ENCODE data around the gene TCFL5.

GRCh38 chr20:62817975-62818591 lies 43.5 kb downstream of the TCFL5 start:
- no peak for TF ChIP-seq EZH2 (IDR thresholded peaks at IDR 0.05; ENCODE audit: low read depth)
- TF ChIP-seq, protein P1, sequence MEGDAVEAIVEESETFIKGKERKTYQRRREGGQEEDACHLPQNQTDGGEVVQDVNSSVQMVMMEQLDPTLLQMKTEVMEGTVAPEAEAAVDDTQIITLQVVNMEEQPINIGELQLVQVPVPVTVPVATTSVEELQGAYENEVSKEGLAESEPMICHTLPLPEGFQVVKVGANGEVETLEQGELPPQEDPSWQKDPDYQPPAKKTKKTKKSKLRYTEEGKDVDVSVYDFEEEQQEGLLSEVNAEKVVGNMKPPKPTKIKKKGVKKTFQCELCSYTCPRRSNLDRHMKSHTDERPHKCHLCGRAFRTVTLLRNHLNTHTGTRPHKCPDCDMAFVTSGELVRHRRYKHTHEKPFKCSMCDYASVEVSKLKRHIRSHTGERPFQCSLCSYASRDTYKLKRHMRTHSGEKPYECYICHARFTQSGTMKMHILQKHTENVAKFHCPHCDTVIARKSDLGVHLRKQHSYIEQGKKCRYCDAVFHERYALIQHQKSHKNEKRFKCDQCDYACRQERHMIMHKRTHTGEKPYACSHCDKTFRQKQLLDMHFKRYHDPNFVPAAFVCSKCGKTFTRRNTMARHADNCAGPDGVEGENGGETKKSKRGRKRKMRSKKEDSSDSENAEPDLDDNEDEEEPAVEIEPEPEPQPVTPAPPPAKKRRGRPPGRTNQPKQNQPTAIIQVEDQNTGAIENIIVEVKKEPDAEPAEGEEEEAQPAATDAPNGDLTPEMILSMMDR (conservative IDR thresholded peaks at IDR 0.05): no peak
